Bone marrow (tissue), 2 donors: ENCODE data around the gene BLM.
A peak's percentile ranks its signal among the peaks of the same experiment; 100 is the strongest.

Experiments
- DNase-seq, 2 donors: peaks; one replicate each; lab custom pipeline; 2025; lab: John Stamatoyannopoulos, UW

Gene BLM

DNA sequence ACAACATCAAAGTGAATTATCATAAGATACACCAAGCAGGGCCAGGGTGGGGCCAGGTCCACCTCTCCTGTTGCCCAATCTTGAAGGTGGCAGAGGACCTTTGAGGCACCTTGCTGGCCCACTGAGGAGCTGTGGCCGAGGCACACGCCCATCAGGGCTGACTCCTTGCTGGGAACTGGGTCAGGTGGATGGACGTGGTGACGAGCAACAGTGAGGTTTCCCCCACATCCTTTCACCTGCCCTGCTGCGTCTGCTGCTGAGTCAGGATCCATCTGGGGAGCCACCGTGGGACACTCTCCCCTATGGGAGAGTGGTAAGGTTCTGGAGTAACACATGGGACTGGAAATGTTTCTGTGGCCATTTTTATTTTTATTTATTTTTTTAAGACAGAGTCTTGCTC lies 134.0 kb downstream of the BLM start:
- no peak for DNase-seq

DNA sequence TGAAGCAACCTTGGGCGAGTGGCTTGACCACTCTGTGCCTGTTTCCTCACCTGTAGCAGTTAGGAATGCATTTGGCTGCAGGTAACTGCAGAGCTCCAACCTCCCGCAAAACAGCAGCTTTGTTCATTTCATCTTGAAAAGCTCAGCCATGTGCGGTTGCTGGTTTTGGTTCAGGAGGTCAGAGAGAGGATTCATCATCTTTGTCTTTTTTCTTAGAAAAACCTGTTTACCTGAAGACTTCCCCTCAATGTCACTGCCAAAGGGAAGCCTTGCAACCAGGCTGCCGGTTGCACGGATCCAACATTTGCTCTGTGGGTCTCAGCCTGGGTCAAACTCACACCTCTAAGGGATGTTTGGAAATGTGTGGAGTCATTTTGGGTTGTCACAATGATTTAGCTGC lies 134.8 kb downstream of the BLM start:
- no peak for DNase-seq

DNA sequence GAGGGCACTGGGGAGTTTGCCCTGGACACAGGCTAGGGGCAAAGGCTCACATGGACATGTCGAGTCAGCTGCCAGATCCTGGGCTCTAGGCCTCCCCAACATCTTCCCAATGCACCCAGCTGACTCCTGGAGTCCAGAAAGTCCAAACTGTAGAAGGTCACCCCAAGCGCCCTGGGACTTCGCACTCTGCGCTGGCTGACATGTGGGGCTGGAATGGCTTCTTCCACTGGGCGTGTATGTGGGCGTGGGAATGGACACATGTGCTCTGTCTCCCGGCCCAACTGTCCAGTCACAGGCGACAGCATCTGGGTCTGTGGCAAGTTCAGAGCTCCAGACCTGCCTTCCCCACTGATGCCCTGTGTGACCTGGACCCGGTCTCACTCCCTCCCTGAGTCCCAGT lies 138.0 kb downstream of the BLM start:
- no peak for DNase-seq

DNA sequence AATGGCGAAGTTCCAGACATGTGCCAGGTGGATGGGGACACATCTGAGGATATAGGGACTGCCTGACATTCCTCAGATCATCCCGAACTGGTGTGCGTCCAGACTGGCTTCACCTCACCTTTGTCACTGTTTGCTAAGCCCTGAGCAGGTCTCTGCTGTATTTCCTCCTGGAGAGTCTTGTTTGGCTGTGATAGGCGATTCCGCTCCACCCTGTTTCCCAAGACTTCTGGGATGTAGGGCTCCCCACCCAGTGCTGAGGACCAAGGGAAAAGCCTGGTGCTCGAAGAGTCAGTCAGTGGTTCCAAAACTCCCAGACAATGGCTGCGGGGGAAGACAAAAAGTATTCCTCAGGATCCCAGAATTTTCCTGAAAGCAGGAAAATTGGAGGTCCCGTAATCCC lies 140.2 kb downstream of the BLM start:
- DNase-seq = no peak

DNA sequence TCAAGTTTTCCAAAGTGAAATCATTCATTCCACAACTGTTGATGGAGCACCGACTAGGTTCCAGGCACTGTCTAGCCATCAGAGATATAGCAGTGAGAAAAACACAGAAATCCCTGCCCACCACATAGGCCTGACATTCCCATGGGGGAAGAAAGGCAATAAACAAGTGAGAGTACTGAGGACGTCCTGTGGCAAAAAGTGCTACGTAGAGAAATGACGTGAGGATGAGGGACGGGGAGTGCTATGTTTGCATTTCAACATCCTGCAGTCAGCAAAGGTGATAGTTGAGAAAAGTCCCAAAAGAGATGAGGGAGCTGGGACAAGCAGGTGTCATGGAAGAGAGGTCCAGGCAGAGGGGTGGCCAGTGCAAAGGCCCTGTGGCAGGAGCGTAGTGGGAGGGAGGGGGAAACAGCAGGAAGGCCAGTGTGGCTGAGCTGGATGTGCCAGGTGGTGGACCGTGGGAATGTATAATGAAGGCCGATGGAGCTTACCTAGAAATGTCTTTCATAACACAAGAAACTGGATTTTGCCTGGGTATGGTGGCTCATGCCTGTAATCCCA lies 140.8 kb downstream of the BLM start:
- no peak for DNase-seq

DNA sequence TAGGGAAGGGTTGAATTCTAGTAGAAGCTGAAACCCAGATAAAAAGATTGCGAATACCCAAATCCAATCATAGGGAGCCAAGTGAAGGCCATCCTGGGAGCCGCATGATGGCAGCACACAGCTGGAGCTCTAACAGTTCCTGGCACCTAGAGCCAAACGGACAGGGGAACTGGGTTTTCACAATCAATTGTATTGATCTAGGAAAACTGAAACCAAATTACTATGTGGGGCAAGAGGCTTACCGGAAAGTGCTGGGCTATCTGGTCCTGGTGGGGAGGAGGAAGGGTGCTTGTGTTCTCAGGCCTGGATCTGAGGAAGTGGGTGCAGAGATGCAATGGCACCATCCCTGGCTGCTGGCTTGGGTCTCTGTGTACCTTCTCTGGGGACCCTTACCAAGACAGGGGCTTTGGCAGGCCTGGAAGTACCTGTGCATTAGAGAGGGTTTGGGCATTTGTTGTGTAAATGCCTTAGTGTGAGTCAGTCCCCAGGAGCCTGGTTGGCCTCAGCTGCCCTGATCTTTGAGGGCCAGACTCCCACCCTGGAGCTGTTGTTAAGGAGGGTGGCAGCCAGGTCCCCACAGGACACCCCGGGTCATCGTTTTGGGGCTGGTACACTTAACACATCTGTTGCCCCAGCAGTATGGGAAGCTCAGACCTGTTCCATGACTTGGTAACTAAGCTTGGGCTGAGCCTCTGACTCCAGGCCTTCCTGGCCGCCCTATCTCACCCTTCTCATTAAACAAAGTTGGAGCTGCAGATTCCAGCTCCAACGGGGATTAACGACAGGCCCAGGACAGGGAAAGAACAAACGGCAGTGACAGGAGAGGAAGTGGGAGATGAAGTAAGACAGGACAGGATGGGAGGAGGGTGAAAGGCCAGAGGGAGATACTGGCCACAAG lies 142.3 kb downstream of the BLM start:
- DNase-seq = no peak

DNA sequence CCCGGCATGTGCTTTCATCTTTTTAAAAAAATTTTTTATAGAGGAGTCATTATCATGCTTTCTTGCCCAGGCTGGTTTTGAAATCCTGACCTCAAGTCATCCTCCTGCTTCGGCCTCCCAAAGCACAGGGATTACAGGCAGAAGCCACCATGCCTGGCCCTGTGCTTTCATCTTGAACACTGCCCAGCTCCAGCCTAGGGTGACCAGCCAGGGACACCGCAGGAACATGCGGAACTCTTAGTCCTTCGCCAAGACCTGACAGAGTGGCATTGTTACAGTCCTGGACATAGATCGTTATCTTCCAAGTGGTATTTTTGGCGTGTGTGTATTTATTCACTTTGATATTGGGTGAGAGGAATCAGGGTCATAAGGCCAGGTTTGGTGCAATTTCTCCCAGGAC lies 143.3 kb downstream of the BLM start:
- DNase-seq = no peak

DNA sequence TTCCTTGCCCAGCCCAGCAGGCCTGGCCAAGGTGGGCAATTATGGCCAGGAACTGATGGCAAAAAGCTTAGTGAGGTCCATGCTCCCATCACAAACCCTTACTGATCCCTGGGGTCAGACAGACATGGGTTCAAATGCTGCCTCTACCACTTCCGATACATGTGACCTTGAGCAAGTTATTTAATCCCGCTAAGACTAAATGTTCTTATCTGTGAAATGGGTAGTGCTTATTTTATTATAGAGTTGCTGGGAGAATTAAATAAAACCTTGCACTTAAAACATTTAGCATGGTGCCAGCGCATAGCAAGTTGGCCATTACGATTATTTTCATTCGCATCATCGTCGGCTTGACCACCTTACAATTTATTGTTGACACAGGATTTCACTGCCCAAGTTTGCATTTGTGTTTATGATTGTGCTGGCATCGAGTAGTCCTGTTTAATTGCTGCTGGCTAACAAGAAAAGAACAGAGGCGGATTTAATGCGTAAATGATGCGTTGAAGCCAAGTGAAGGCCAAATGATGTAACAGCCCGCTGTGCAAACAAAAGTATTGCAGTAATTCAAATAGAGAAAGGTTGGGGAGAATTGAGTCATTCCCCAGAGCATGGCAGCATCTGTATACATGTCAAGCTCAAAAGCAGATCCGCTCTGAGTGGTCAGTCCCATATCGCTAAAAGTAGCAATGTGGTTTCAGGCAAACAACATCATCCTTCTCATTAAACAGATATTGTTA lies 144.0 kb downstream of the BLM start:
- DNase-seq = no peak

DNA sequence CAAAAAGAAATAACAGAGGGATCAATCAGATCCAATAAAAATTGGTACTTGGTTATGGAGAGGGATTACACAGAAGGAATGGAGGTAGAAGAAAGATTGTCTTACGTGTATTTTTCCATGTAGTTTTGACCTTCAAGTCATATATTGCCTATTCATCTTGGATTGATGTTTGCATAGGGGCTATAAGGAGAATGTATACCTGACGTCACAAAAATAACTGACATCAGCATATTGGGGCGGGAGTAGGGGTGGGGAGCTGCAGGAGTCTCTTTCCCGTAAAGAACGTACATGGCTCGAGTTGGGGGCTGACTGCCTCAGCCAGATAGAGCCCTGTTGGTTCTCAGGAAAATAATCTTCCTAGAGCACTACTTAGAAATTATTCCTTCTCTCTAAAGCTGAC lies 145.3 kb downstream of the BLM start:
- no peak for DNase-seq

DNA sequence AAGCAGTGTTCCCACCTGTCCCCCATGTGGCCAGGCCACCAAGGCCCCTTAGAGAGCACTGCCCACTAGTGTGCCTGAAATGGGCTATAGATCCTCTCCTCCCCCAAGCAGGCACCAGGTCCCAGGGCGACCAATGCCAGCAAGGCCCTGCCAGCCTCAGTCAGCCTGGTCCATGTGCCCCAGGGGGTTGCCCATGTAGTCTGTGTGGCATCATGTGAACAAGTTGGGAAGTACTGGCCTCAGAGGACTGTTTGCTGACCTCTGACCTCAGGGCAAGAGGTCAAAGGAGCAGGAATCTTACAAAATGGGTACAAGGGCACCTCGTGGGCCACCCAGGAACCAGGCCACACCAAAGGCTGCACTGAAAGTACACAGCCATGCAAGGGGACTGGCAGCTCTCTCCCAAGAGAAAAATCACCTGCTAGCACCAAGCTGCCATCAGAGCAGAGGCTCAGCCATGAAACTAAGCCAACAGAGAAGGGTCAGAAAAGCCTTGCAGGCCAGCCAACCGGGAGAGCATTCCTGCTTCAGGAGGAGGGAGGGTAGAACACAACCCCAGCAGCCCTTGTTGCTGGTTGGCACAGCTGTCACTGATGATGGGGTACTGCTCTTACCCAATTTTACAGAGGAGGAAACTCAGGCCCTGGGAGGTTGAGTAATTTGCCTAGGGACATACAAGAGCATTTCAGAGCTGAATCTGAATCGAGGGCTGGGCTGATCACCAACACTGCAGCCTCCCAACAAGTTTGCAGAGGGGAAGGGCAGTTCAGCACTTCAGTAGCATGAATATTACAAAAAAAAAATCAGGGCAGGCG lies 146.0 kb downstream of the BLM start:
- DNase-seq = peak in 1 of 2 donors; percentile 58

DNA sequence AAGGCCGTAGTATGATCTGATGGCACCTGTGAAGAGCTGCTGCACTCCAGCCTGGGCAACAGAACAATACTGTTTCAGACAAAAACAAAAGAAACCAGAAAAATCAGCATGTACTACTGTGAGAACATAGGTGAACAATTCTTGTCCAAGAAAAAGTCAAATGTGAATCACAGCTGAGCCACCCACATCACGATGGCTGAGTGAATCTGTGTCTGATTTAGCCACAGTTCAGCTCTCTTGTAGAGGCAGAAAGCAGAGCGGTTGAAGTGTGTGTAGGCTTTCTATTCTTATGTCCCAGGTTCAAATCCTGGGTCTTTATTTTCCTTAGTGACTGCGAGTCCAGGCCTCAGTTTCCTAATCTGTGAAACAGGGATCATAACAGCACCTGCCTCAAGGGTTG lies 146.8 kb downstream of the BLM start:
- no peak for DNase-seq

DNA sequence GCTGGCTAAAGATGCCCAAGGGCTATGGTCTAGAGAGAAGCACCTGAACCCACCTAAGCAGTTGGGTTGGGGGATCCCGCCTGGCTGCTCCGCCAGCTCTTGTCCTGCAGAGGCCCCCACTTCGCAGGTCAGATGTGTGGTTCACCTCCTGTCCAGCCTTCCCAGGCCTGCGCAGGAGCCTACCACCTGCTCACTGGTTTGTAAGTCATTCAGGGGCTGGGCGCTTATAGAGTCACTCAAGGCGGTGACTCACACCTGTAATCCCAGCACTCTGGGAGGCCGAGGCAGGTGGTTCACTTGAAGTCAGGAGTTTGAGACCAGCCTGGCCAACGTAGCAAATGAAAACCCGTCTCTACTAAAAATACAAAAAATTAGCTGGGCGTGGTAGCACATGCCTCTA lies 147.4 kb downstream of the BLM start:
- no peak for DNase-seq

DNA sequence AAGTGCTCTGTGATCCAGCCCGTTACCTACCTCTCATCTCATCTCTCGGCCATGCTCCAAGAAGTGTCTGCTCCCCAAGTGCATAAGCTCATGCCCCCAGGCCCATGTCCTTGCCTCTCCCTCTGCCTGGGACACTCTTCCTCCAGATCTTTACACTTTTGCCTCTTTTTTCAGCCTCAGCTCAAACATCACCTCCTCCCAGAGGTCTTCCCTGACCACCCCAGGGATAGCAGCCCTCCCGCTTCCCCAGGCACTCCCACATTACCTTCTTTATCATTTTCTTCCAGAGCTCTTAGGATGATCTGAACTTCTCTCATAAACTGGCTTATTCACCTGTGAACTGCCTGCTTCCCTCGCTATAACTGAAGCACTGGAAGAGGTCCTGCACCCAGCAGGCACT lies 148.6 kb downstream of the BLM start:
- no peak for DNase-seq
